ENCODE measurements around the gene NRF1.

The NRF1 gene

GRCh38 chr7:129680400-129680799, 68.9 kb downstream of the NRF1 start:
- no peak for DNase-seq (ENCODE audit: low read depth, low spot score)

DNA sequence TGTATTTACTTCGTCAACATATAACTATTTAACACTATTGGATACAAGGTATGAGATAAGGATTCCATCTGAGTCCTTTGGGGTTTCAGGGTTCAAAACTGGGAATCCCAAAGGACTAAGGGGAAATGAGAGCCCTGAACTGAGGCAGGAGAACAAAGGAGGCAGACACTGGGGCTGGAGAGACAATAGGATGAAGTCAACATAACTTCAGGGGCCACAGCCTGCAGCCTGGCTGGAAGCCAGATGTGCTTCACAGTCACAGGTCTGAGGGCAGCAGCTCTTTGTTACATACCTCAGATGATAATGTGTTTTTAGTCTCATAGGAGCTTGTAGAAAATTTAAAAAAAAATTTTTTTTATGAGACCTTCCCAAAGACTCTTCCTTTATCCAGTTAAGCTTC, 73.3 kb downstream of the NRF1 start:
- DNase-seq (ENCODE audit: low read depth, low spot score), result peak; percentile 24

- no peak for DNase-seq (ENCODE audit: low read depth, low spot score)
These were observed 74.5 kb downstream of the NRF1 start for GRCh38 chr7:129686063-129686462.

GRCh38 chr7:129688503-129689222, 77.1 kb downstream of the NRF1 start:
- DNase-seq (ENCODE audit: low read depth, low spot score), result no peak

DNA sequence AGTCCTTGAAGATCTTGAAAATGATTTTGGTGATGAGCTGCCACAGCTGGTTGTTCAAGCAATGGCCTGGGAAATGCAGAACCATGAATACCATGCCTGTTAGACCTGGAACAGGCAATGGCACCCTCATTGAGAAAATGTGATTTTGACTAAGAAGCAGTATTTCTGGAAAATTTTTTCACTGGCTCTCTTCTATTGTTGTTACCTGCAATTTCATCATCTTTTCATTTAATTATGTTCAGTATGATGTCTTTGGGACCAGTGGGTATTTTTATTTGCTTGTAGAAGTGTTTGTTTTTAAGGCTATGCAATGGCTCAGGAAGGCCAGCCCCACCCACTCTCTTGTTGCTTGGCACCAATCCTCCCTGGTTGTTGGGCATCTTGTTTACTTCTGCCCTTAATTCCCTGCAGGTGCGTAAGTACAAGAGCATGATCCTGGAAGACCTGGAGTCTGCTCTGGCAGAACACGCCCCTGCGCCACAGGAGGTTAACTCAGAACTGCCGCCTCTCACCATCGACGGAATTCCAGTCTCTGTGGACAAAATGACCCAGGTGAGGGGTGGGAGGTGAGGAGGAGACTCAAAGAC, 78.6 kb downstream of the NRF1 start:
- no peak for DNase-seq (ENCODE audit: low read depth, low spot score)

GRCh38 chr7:129690701-129691100, 79.2 kb downstream of the NRF1 start:
- no peak for DNase-seq (ENCODE audit: low read depth, low spot score)

- peak; percentile 14 for DNase-seq (ENCODE audit: low read depth, low spot score)
These were observed 87.2 kb downstream of the NRF1 start for GRCh38 chr7:129698516-129699418.

- no peak for DNase-seq (ENCODE audit: low read depth, low spot score)
These were observed 90.8 kb downstream of the NRF1 start for GRCh38 chr7:129702316-129702715.

GRCh38 chr7:129702761-129703338, 91.3 kb downstream of the NRF1 start:
- DNase-seq (ENCODE audit: low read depth, low spot score), result no peak

DNA sequence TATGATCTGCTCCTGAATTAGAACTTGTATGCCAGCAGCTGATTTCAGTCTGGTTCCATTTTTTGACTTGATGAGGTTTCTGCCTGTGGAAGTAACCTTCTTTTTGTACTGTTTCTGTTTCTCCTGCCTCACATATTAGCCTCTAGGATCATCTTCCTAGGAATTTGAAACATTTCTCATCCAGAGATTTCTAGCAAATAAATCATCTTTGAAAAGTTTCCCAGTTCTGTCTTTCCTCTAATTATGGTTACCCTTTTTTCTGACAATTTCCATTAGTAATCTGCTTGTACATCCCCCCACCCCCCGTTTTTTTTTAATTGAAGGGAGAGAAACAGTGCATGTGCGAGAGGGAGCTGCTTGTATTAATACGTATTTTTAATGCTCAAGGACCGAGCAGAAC, 92.2 kb downstream of the NRF1 start:
- no peak for DNase-seq (ENCODE audit: low read depth, low spot score)

DNA sequence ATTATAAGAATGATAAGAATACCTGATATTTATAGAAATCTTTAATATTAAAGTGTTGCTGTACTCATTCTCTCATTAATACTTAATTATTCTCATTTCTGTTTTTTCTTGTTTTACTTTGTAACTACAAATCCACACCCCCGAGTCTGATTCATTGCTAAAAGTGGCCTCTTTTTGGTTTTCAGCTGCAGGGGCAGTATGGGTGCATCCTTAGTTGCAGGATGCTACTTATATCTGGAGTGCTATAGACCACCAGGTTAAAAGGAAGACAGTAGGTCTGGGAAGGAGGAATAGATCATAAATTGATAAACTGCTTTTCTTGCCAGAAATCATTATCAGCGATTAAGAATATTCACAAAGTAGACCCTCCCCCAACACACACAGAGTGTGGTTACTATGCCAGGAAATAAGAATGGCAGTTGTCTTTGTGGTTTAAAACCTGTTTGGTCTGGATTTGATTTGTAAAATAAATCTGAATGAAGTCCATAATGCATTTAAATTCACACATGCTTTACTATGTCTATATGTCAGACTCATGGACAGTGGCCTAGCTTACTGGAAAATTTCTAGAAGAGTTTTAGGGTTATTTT, 96.5 kb downstream of the NRF1 start:
- DNase-seq (ENCODE audit: low read depth, low spot score), result no peak

DNA sequence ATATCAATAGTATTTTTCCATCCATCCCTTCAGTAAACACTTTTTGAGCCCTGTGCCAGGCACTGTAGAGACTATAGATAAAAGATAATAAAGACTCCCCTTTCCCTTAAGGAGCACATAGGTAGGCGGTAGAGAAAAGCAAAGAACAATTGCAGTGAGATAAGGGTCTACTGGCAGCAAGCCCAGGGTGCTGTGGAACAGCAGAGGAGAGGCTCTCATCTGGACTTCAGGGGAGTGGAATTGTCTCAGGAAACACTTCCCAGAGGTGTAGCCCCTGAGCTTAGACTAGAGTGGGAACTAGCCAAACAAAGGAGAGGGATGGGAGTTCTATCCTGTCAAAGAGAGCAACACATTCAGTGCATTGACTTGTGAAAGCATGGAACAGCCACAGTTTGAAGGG, 102.0 kb downstream of the NRF1 start:
- DNase-seq (ENCODE audit: low read depth, low spot score), result no peak

DNA sequence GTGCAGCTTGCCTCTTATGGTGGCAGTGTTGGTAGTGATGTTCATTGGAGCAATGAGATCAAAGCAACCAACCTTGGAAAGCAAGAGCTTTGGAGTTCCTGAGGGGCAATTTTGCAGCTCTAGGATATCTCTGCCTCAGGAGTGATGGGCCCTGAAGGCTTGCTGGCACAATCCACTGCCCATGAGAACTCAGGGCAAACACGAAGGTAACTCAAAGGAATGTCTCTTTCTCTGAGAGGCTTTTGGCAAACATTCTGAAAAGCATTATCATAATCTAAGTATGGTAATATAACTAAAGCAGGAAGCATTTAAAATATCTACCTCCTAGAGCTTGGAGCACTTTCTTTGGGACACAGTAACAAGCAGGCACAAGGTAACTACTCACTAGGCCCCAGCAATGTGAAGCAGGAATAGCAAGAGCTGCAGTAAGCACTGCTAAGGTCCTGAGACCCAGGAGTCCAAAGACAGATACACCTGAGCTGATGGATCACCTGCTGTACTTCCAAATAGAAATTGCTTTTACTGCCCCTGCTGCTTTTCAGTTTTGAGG, 103.1 kb downstream of the NRF1 start:
- no peak for DNase-seq (ENCODE audit: low read depth, low spot score)

GRCh38 chr7:129719980-129720732, 108.6 kb downstream of the NRF1 start:
- DNase-seq (ENCODE audit: low read depth, low spot score), result no peak

DNA sequence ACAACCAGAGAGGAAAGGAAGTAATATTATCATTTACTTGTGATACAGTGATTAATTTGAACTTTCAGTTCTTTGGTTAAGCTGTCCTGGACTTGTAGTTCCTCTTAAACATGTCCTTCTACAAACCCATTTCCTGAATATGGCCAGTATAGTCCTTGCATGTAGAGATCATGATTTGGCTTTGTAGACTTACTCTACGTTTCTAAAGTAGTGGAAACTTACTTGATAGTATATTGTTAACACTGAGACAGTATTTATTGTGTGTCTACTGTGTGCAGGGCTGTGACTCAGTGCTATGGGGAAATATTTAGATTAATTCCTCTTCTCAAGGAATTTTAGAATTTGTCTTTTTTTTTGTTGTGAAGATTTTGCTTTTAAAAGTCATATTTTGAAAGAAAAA, 109.5 kb downstream of the NRF1 start:
- DNase-seq (ENCODE audit: low read depth, low spot score), result no peak

DNA sequence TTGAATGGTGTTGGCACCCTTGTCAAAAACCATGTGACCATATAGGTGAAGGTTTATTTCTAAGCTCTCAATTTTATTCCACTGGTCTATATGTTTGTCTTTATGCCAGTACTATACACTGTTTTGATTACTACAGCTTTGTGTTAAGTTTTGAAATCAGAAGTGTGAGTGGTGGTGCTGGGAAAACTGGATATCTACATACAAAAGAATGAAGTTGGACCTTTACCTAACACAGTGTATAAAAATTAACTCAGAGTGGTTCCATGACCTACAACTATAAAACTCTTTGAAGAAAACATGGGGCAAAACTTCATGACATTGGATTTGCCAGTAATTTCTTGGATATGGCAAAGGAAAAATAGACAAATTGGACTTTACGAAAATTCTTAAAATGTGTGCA, 112.2 kb downstream of the NRF1 start:
- no peak for DNase-seq (ENCODE audit: low read depth, low spot score)

GRCh38 chr7:129724796-129725195, 113.3 kb downstream of the NRF1 start:
- no peak for DNase-seq (ENCODE audit: low read depth, low spot score)

GRCh38 chr7:129728875-129729467, 117.5 kb downstream of the NRF1 start:
- no peak for DNase-seq (ENCODE audit: low read depth, low spot score)

DNA sequence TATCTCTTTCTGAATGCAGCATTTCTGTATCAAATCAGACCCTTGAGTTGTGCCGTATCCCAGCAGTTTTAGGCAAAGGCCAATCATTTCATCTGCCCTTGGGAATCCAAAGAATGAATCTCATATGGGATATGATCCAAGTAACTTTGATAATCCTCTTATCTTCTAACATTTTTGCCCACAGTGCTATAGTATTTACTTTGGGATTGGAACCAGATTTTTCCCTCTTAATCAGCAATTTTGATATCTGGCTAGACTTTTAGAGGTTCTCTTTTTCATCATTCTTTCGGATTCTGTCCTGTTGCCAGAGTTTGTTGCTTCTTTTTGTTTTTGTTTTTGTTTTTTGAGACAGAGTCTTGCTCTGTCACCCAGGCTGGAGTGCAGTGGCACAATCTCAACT, 118.0 kb downstream of the NRF1 start:
- no peak for DNase-seq (ENCODE audit: low read depth, low spot score)

DNA sequence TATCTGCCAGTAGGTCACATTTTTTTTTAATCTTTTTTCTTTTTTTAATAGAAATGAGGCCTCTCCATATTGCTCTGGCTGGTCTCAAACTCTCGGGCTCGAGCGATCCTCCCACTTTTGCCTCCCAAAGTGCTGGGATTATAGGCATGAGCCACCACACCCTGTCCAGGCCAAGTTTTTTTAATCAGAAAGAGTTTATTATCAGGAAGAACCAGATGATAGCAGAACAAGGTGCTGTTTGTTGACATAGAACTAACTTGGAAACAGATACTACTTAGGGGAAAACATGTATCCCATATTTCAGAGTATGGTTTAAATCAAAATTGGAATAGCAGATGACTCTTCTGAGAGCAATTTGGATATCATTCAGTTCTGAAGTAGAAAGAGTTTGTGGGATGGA, 118.6 kb downstream of the NRF1 start:
- DNase-seq (ENCODE audit: low read depth, low spot score), result no peak

Measured in ELF-1 (cell line).